GM13977 (cell line): ENCODE results near the gene AATK.

Experiments used
- DNase-seq: peaks from one replicate; pipeline ENCODE4 v3.0.0; 2012; ENCODE audit warnings: low spot score
- in situ Hi-C: fragments of 300-500 bp; cut with MboI; formaldehyde crosslinking; loops from one replicate; pipeline ENCODE4 v1.12.0; 2022; ENCODE audit warnings: low sequenced_read_pairs, low pct_unique_long_range_greater_than_20kb, mixed read lengths, inconsistent platforms; ENCODE audit not compliant: unreplicated experiment
- TF ChIP-seq, protein P1 (sequence below): IDR thresholded peaks from 2 replicates; pipeline ENCODE4 v1.5.1; 2012; ENCODE audit warnings: mild to moderate bottlenecking, control low read depth; ENCODE audit not compliant: insufficient read depth; ENCODE audit errors: extremely low read depth, missing control alignments

The AATK gene

GRCh38 chr17:81116704-81117103 is 49.3 kb downstream of the AATK start:
- in situ Hi-C loops, result no loop called here
- TF ChIP-seq, protein P1, sequence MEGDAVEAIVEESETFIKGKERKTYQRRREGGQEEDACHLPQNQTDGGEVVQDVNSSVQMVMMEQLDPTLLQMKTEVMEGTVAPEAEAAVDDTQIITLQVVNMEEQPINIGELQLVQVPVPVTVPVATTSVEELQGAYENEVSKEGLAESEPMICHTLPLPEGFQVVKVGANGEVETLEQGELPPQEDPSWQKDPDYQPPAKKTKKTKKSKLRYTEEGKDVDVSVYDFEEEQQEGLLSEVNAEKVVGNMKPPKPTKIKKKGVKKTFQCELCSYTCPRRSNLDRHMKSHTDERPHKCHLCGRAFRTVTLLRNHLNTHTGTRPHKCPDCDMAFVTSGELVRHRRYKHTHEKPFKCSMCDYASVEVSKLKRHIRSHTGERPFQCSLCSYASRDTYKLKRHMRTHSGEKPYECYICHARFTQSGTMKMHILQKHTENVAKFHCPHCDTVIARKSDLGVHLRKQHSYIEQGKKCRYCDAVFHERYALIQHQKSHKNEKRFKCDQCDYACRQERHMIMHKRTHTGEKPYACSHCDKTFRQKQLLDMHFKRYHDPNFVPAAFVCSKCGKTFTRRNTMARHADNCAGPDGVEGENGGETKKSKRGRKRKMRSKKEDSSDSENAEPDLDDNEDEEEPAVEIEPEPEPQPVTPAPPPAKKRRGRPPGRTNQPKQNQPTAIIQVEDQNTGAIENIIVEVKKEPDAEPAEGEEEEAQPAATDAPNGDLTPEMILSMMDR, result no peak
- DNase-seq, result no peak

DNA sequence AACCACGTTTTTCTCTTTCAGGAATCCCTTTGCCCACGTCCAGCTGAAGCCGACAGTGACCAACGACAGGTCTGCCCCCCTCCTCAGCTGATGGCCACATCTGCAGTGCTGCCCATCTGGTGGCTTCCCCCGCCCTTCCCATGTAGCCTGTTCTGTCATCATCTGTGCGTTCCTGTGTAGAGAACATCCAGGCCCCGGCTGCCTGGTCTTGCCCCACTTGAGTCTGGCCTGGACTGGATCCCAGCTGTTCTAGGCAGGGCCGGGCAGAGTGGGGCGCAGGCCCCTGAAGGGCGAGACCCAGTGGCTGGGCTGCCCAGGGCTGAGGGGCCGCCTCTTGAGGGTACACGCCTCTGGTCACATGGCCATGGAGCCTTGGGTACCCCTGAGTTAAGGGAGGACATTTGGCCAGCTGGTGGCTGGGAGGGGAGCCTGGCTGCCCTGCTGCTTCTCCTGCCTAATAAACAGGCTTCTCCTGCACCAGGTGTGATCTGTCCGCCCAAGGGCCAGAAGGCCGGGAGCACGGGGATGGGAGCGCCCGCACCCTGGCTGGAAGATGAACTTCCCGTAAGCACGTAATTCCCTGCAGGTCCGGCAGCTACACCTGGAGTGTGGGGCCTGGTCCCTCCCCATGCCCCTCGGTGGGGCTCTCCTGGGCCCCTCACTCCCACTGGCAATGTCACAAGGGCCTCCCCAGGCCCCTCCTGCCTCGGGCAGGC is 50.1 kb downstream of the AATK start:
- in situ Hi-C loops, result no loop called here

GRCh38 chr17:81115219-81115618 is 50.8 kb downstream of the AATK start:
- in situ Hi-C loops, result no loop called here
- no peak for DNase-seq
- TF ChIP-seq, protein P1, result no peak

More for the DNA sequence above, 50.1 kb downstream of the AATK start:
- TF ChIP-seq, protein P1, result no peak
- no peak for DNase-seq

DNA sequence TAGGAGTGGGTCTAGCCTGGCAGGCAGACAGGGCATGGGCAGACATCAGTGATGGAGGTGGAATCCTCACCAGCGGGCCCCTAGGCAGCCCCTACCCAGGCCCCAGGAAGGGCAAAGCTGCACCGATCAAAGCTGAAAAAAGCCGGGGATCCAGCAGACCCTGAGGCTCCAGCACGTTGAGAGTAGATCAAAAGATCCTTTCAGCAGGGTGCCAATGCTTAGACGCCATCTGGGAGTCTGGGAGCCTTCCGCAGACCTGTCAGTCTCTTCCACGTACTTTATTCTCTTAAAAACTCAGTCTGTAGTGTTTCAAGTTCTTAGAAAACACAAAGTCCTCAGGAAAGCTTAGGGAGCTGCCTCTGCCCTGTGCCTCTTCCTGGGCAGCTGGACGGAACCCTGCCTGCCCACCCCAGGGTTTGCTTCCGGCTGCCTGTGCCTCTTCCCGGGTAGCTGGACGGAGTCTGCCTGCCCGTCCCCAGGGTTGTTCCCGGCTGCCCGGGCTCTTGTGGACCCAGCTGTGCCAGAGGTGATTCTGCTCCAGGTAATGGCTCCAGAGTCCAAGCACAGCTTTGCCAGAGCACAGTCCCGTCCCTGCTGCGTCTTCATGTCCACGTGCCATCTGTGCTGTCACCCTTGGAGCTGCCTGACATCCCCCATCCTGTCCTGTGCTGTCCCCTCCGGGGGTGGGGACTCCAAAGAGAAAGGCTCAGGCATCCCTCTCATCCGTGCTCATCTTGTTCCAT is 51.5 kb downstream of the AATK start:
- DNase-seq, result no peak
- TF ChIP-seq, protein P1, result no peak
- in situ Hi-C loops, result no loop called here

- DNase-seq, result no peak
Observed at GRCh38 chr17:81113158-81113724, 52.8 kb downstream of the AATK start.

DNA sequence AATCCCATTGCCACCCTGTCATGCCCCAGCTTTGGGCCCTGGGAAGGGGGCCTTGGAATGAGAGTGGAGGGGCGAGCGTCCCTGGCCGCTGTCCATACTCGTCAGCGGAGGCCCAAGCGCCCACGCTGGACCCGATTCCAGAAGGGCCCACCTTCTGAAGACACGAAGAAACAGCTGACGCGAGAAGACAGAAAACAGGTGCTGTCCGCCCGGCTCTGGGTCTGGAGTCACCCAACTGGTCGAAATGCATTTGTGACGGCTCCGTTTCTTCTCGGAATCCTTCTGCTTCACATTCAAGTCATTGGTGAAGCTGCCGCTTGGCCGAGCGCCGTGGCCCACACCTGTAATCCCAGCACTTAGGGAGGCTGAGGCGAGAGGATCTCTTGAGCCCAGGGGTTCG is 53.6 kb downstream of the AATK start:
- in situ Hi-C loops, result no loop called here
- TF ChIP-seq, protein P1, result no peak

More at GRCh38 chr17:81113158-81113724, 52.8 kb downstream of the AATK start:
- TF ChIP-seq, protein P1, result no peak
- in situ Hi-C loops, result no loop called here

More for the DNA sequence above, 53.6 kb downstream of the AATK start:
- DNase-seq, result no peak
